Activated CD4-positive, alpha-beta T cell treated with anti-CD3 and anti-CD28 coated beads, Interleukin-2, amount 50 U/mL, for 1 hour (primary cell): ENCODE measurements around the gene LZTS2.

Experiments used
- DNase-seq: peaks from one replicate; pipeline ENCODE4 v3.0.0-alpha.2; 2020

The LZTS2 gene

GRCh38 chr10:101056365-101057151 lies 57.0 kb downstream of the LZTS2 start:
- DNase-seq: no peak
